Gastrocnemius medialis (tissue), 4 donors: Measurements from ENCODE around the gene LRRC40. TPM values are rescaled to one million over a fixed set of nuclear protein-coding genes. Genes with fewer than 3 reads are reported as not detected.
"Not testable (repeated sequence)": the region's sequence is repeated elsewhere in the genome, so short reads cannot be mapped to it uniquely, and the experiment has no call there.

Experiments
- ATAC-seq, 2 donors: fragments of 150-250 bp; one replicate each; pipeline ENCODE4 v1.9.1; 2016
- DNase-seq, 2 donors: peaks; one replicate each; pipeline ENCODE4 v3.0.0-alpha.2; 2019
- H3K27ac ChIP-seq, 4 donors: fragments of 200-600 bp; sonication (generic); 1 replicate in 1 of 4; 2 replicates in 3 of 4; pipeline ENCODE4 v1.5.1; 2016 to 2018; ENCODE audit warnings: mild to moderate bottlenecking in 2 of 4, moderate library complexity in 1 of 4
- H3K27me3 ChIP-seq, 3 donors: fragments of 200-600 bp; sonication (generic) in 2 of 3; 1 replicate in 1 of 3; 2 replicates in 2 of 3; pipeline versions ENCODE4 v1.5.1 to v1.6.0; 2016 to 2019; ENCODE audit warnings: mild to moderate bottlenecking in 1 of 3, moderate library complexity in 1 of 3
- H3K36me3 ChIP-seq, 2 donors: fragments of 200-600 bp; sonication (generic) in 1 of 2; one replicate each; pipeline ENCODE4 v1.5.1; 2017 to 2018
- H3K4me1 ChIP-seq, 2 donors: fragments of 200-600 bp; sonication (generic) in 1 of 2; one replicate each; pipeline ENCODE4 v1.5.1; 2016 to 2017; ENCODE audit warnings: mild to moderate bottlenecking in 2 of 2
- H3K4me3 ChIP-seq, 4 donors: fragments of 200-600 bp; sonication (generic) in 3 of 4; 1 replicate in 1 of 4; 2 replicates in 3 of 4; pipeline ENCODE4 v1.5.1; 2016 to 2019; ENCODE audit warnings: mild to moderate bottlenecking in 2 of 4
- H3K9me3 ChIP-seq, 3 donors: fragments of 200-600 bp; sonication (generic) in 2 of 3; 1 replicate in 1 of 3; 2 replicates in 2 of 3; pipeline ENCODE4 v1.5.1; 2016 to 2019
- POLR2A ChIP-seq, 2 donors: fragments of 450-650 bp; IDR thresholded peaks; one replicate each; pipeline ENCODE4 v1.6.1; 2017; ENCODE audit warnings: antibody characterized with exemption in 2 of 2, mild to moderate bottlenecking in 2 of 2, moderate library complexity in 2 of 2
- in situ Hi-C, 4 donors: fragments of 200-750 bp; cut with MboI; loops; one replicate each; pipeline versions ENCODE4 v1.15.0 to v1.8.0; 2017; ENCODE audit warnings: low sequenced_read_pairs in 4 of 4
- intact Hi-C: fragments of 100-400 bp; cut with DNase I; formaldehyde crosslinking; loops from one replicate; pipeline ENCODE4 v1.15.1; 2023; ENCODE audit warnings: low total_unique reads
- total RNA-seq, 4 donors: library from RNA; depleted of rRNA; stranded (reverse); fragments of >200 nt; gene quantifications; one replicate each; pipeline versions ENCODE4 v1.1.0 to v1.2.3, GENCODE V29; 2016
- TF ChIP-seq, protein P1 (sequence below), 5 experiments: fragments of 450-650 bp in 3 of 5; fragments of 200-600 bp in 2 of 5; sonication (generic) in 2 of 5; IDR thresholded peaks in 4 of 5; conservative IDR thresholded peaks in 1 of 5; 1 replicate in 4 of 5; 2 replicates in 1 of 5; pipeline ENCODE4 v1.5.1; 2016 to 2019; ENCODE audit warnings: antibody characterized with exemption in 5 of 5, mild to moderate bottlenecking in 3 of 5, moderate library complexity in 3 of 5

The LRRC40 gene
- total RNA-seq, 4 donors from 2014 or later = 6.5 to 10.5 (median 9.3) TPM

DNA sequence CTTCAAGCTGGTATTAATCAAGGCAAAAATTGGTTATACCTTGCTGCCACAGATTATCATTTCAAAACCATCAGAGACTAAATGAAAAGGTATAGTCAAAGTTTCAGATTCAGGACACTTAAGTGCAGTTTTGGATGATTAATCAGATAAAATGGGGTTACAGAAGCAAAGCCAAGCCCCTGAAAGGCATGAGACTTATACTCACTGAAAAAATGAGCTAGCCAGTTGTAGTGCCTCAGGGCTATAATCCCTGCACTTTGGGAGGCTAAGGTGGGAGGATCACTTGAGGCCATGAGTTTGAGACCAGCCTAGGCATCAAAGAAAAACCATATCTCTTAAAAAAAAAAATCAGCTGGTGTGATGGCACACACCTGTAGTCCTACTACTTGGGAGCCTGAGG is 15.2 kb downstream of the LRRC40 start:
- Histone ChIP-seq H3K4me3 (no peak overlapping the region), H3K9me3 (no peaks in the 10 kb centered on the region), H3K36me3 (no peaks in the 10 kb centered on the region), H3K27me3 (no peaks in the 10 kb centered on the region), H3K27ac (no peak overlapping the region), H3K4me1 (no peaks in the 10 kb centered on the region)
- DNase-seq = no peak
- intact Hi-C loops = no loop called here
- ATAC-seq = no peak
- in situ Hi-C loops = no loop called here
- TF ChIP-seq POLR2A (IDR thresholded peaks at IDR 0.05) = no peak
- TF ChIP-seq, protein P1, sequence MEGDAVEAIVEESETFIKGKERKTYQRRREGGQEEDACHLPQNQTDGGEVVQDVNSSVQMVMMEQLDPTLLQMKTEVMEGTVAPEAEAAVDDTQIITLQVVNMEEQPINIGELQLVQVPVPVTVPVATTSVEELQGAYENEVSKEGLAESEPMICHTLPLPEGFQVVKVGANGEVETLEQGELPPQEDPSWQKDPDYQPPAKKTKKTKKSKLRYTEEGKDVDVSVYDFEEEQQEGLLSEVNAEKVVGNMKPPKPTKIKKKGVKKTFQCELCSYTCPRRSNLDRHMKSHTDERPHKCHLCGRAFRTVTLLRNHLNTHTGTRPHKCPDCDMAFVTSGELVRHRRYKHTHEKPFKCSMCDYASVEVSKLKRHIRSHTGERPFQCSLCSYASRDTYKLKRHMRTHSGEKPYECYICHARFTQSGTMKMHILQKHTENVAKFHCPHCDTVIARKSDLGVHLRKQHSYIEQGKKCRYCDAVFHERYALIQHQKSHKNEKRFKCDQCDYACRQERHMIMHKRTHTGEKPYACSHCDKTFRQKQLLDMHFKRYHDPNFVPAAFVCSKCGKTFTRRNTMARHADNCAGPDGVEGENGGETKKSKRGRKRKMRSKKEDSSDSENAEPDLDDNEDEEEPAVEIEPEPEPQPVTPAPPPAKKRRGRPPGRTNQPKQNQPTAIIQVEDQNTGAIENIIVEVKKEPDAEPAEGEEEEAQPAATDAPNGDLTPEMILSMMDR (IDR thresholded peaks at IDR 0.05 in 4 of 5, conservative IDR thresholded peaks at IDR 0.05 in 1 of 5) = no peak

DNA sequence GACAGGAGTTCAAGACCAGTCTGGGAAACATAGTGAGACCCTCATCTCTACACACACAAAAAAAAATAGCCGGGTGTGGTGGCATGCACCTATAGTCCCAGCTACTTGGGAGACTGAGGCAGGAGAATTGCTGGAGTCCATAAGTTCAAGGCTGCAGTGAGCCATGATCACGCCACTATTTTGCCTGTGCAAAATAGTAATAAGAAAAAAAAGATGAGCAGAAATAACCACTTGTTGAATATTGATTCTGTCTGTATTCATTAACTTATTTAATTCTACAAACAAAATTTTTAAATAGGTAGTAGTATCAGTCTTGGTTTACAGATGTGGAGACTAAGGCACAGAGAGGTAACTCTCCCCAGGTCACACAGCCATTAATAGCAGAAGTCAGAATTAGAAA is 16.9 kb downstream of the LRRC40 start:
- no peak for ATAC-seq
- in situ Hi-C loops = no loop called here

DNA sequence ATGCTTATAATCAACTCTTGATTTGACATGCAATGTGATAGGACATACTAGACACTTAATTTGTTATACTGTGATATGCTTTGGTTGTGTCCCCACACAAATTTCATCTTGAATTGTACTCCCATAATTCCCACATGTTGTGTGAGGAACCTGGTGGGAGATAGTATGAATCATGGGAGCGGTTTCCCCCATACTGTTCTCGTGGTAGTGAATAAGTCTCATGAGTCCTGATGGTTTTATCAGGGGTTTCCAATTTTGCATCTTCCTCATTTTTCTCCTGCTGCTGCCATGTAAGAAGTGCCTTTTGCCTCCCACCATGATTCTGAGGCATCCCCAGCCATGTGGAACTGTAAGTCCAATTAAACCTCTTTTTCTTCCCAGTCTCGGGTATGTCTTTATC is 20.2 kb downstream of the LRRC40 start:
- ATAC-seq, intact Hi-C loops: not testable (repeated sequence)

More for the DNA sequence above, 16.9 kb downstream of the LRRC40 start:
- Histone ChIP-seq H3K27ac (no peak overlapping the region), H3K4me3 (no peak overlapping the region), H3K36me3 (peaks cover 0 to 7% of the 10 kb centered on the region in 2 donors), H3K27me3 (no peaks in the 10 kb centered on the region), H3K9me3 (no peaks in the 10 kb centered on the region), H3K4me1 (no peaks in the 10 kb centered on the region)
- DNase-seq = no peak
- intact Hi-C loops = no loop called here
- no peak for TF ChIP-seq POLR2A (IDR thresholded peaks at IDR 0.05)
- TF ChIP-seq, protein P1 (IDR thresholded peaks at IDR 0.05 in 4 of 5, conservative IDR thresholded peaks at IDR 0.05 in 1 of 5) = no peak

DNA sequence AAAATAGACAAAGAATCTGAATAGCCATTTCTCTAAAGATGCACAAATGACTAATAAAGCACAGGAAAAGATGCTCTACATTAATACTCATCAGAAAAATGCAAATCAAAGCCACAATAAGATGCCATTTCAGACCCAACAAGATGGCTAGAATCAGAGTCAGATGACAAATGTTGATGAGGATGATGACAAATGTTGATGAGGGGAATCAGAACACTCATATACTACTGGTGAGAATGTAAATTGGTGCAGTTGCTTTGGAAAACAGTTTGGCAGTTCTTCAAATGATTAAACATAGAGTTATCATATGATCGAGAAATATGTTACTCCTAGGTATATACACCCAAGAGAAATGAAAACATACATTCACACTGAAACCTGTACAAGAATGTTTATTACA is 33.9 kb downstream of the LRRC40 start:
- no peaks in the 10 kb centered on the region for H3K27me3 ChIP-seq
- no peaks in the 10 kb centered on the region for H3K9me3 ChIP-seq
- H3K36me3 ChIP-seq = peaks cover 3 to 6% of the 10 kb centered on the region in 2 donors
- no peak for DNase-seq
- no peak overlapping the region for H3K4me3 ChIP-seq
- intact Hi-C loops = no loop called here
- ATAC-seq = no peak
- no peak for TF ChIP-seq POLR2A (IDR thresholded peaks at IDR 0.05)
- in situ Hi-C loops = no loop called here
- H3K4me1 ChIP-seq = no peaks in the 10 kb centered on the region
- H3K27ac ChIP-seq = no peak overlapping the region

More for the DNA sequence above, 20.2 kb downstream of the LRRC40 start:
- H3K4me3 ChIP-seq, H3K27ac ChIP-seq, H3K27me3 ChIP-seq, in situ Hi-C loops, H3K4me1 ChIP-seq, H3K9me3 ChIP-seq, DNase-seq: not testable (repeated sequence)
- peaks cover 0 to 16% of the 10 kb centered on the region in 2 donors for H3K36me3 ChIP-seq

DNA sequence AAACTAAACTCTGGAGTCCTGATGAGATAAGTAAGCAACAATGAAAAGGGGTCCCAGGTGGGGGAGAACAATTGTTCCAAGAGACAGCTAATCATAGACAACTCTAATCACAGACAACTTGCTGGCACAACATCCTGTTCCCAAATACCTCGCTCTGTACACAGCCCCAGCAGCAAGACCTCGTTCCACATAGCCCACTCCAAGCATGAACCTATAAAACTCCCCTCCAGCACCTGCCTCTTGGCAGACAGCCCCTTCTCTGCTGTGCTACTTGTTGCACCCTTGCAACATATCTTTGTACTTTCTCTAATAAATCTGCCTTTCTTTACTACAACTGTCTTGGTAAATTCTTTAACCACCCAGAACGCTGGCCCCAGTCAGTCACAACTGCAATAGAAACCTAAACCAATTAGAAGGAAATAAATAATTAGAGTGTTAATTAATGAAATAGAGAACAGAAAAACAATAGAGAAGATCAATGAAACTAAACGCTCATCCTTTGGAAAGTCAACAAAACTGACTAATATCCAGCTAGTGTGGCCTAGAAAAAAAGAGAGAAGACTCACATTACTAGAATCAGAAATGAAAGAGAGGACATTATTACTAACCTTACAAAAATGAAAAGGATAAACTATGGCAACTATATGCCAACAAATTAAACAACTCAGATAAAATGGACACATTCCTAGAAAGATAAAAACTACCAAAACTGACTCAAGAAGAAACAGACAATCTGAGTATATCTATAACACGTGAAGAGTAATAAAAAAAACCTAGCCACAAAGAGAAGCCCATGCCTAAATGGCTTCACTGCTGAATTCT is 36.1 kb downstream of the LRRC40 start:
- peaks cover under 1 to 9% of the 10 kb centered on the region in 2 donors for H3K36me3 ChIP-seq
- no peak for ATAC-seq
- no peak for TF ChIP-seq POLR2A (IDR thresholded peaks at IDR 0.05)
- TF ChIP-seq, protein P1 (IDR thresholded peaks at IDR 0.05 in 4 of 5, conservative IDR thresholded peaks at IDR 0.05 in 1 of 5) = no peak

More for the DNA sequence above, 36.1 kb downstream of the LRRC40 start:
- Histone ChIP-seq H3K9me3 (no peaks in the 10 kb centered on the region), H3K4me3 (no peak overlapping the region), H3K4me1 (no peaks in the 10 kb centered on the region), H3K27ac (no peak overlapping the region), H3K27me3 (no peaks in the 10 kb centered on the region)
- intact Hi-C loops (no loop called here), in situ Hi-C loops (no loop called here)
- no peak for DNase-seq
